Motor neuron (in vitro differentiated cells): ENCODE data around the gene DLGAP1. TPM values are rescaled to one million over a fixed set of nuclear protein-coding genes. Genes with fewer than 3 reads are reported as not detected.
"Not testable (repeated sequence)": the region's sequence is repeated elsewhere in the genome, so short reads cannot be mapped to it uniquely, and the experiment has no call there.

Source experiments
- ATAC-seq, 8 experiments: fragments of 200-7000 bp; cut with Tn5 transposase; replicated peaks in 6 of 8; 2 replicates each; pipeline ENCODE4 v1.8.0; 2021; ENCODE audit warnings: mild to moderate bottlenecking in 8 of 8, moderate library complexity in 8 of 8
- H3K27ac ChIP-seq, 2 donors: fragments of 250-450 bp; sonication (Bioruptor Pico); 2 replicates each; pipeline ENCODE4 v1.9.0; 2021; ENCODE audit warnings: antibody characterized with exemption in 2 of 2, mild to moderate bottlenecking in 2 of 2, moderate library complexity in 1 of 2
- H3K4me1 ChIP-seq, 2 donors: fragments of 250-450 bp; sonication (Bioruptor Pico); replicated peaks in 1 of 2; 2 replicates each; pipeline ENCODE4 v1.6.1; 2021; ENCODE audit warnings: antibody characterized with exemption in 2 of 2, mild to moderate bottlenecking in 2 of 2, moderate library complexity in 1 of 2
- H3K4me3 ChIP-seq, 5 donors: fragments of 250-450 bp; sonication (Bioruptor Pico); 2 replicates each; pipeline ENCODE4 v1.9.0; 2021; ENCODE audit warnings: antibody characterized with exemption in 5 of 5, mild to moderate bottlenecking in 5 of 5, moderate library complexity in 4 of 5
- WGBS, 10 experiments: fragments of 450-650 bp; shearing (Covaris generic); methylation state at CpG; one replicate each; pipeline ENCODE4 v1.0.0; 2022; 5-methylcytosine and 5-hydroxymethylcytosine counted together
- in situ Hi-C, 9 experiments: fragments of 400-800 bp; cut with MboI; loops; one replicate each; pipeline ENCODE4 v1.15.0; 2021; ENCODE audit warnings: low sequenced_read_pairs in 9 of 9, low pct_unique_long_range_greater_than_20kb in 2 of 9; ENCODE audit not compliant: unreplicated experiment in 9 of 9
- total RNA-seq, 8 experiments: library from RNA; unstranded; fragments of 300-600 nt; gene quantifications; 2 replicates each; pipeline versions ENCODE4 v1.2.3 to v1.2.4, GENCODE V29; 2022

DLGAP1 gene
- total RNA-seq, 8 experiments from 2014 or later: 0.36 to 38.2 (median 16.6) TPM

GRCh38 chr18:3593904-3594759 lies 861.0 kb downstream of the DLGAP1 start:
- H3K27ac ChIP-seq: peak overlapping the region; percentile 83 to 96
- H3K4me1 ChIP-seq: peaks cover 34 to 40% of the 10 kb centered on the region in 2 donors
- peak overlapping the region; percentile 30 to 46 (median 38) for H3K4me3 ChIP-seq
- in situ Hi-C loops: loop anchor here in 4 of 9 experiments (25.0 kb wide), 2 partner anchors 132 to 307 kb away; partner anchors contain the start of gene TGIF1 (in 3 of the 4)
- peak; percentile 64 to 90 (median 86) for ATAC-seq
- 0 to 20% (median 0%) methylated on average over 2 to 8 of the region's 17 CpGs; no CpG with 5 or more reads in 2 of the 10 experiments for WGBS, 10 experiments

- in situ Hi-C loops: loop anchor here in 4 of 9 experiments (25.0 kb wide), 2 partner anchors 131 to 306 kb away; partner anchors contain the start of gene TGIF1 (in 3 of the 4)
These were observed 861.7 kb downstream of the DLGAP1 start for GRCh38 chr18:3593381-3593903.

GRCh38 chr18:3592864-3593263 lies 862.2 kb downstream of the DLGAP1 start:
- peak overlapping the region in 1 of 5 donors; percentile 46 for H3K4me3 ChIP-seq
- 67 to 100% (median 86%) methylated on average over 1 to 6 of the region's 6 CpGs; no CpG with 5 or more reads in 1 of the 10 experiments for WGBS, 10 experiments
- ATAC-seq: no peak
- H3K4me1 ChIP-seq: peaks cover 34 to 40% of the 10 kb centered on the region in 2 donors
- H3K27ac ChIP-seq: peak overlapping the region; percentile 83 to 96
- in situ Hi-C loops: loop anchor here in 4 of 9 experiments (25.0 kb wide), 2 partner anchors 131 to 306 kb away; partner anchors contain the start of gene TGIF1 (in 3 of the 4)

More at GRCh38 chr18:3593381-3593903, 861.7 kb downstream of the DLGAP1 start:
- Histone ChIP-seq H3K27ac (peak overlapping the region; percentile 83 to 96), H3K4me1 (peaks cover 34 to 40% of the 10 kb centered on the region in 2 donors), H3K4me3 (peak overlapping the region; percentile 30 to 46 (median 38))
- peak; percentile 37 to 64 (median 58) for ATAC-seq
- WGBS, 10 experiments: 3 to 40% (median 16%) methylated on average over 1 to 8 of the region's 11 CpGs; no CpG with 5 or more reads in 2 of the 10 experiments

GRCh38 chr18:3590096-3590630 lies 864.9 kb downstream of the DLGAP1 start:
- peaks cover 13 to 14% of the 10 kb centered on the region in 2 donors for H3K4me1 ChIP-seq
- in situ Hi-C loops: loop anchor here in 4 of 9 experiments (25.0 kb wide), 2 partner anchors 128 to 303 kb away; partner anchors contain the start of gene TGIF1 (in 3 of the 4)
- no peak for ATAC-seq

GRCh38 chr18:3585656-3586509 lies 869.2 kb downstream of the DLGAP1 start:
- WGBS, 10 experiments: 35 to 100% (median 63%) methylated on average over 2 to 9 of the region's 12 CpGs; no CpG with 5 or more reads in 2 of the 10 experiments
- in situ Hi-C loops: loop anchor here in 5 of 9 experiments (10.0 to 25.0 kb wide), 4 partner anchors 121 to 301 kb away; partner anchors contain the start of gene TGIF1 (in 3 of the 5)
- H3K4me3 ChIP-seq: no peak overlapping the region
- H3K4me1 ChIP-seq: no peaks in the 10 kb centered on the region
- peak; percentile 67 to 99 (median 90) for ATAC-seq
- no peak overlapping the region for H3K27ac ChIP-seq

More at GRCh38 chr18:3590096-3590630, 864.9 kb downstream of the DLGAP1 start:
- H3K27ac ChIP-seq: no peak overlapping the region
- no peak overlapping the region for H3K4me3 ChIP-seq
- WGBS, 10 experiments: 50 to 100% (median 87%) methylated on average over 1 to 7 of the region's 8 CpGs; no CpG with 5 or more reads in 1 of the 10 experiments

GRCh38 chr18:3584897-3585460 lies 870.1 kb downstream of the DLGAP1 start:
- no peak overlapping the region for H3K27ac ChIP-seq
- 50 to 100% (median 65%) methylated on average over 1 to 5 of the region's 6 CpGs; no CpG with 5 or more reads in 1 of the 10 experiments for WGBS, 10 experiments
- no peak overlapping the region for H3K4me3 ChIP-seq
- no peaks in the 10 kb centered on the region for H3K4me1 ChIP-seq
- peak in 3 of 8 experiments; percentile 29 to 44 (median 36) for ATAC-seq
- in situ Hi-C loops: loop anchor here in 5 of 9 experiments (10.0 to 25.0 kb wide), 4 partner anchors 120 to 300 kb away; partner anchors contain the start of gene TGIF1 (in 3 of the 5)

- 100% methylated on average over 1 to 2 of the region's 2 CpGs; no CpG with 5 or more reads in 7 of the 10 experiments for WGBS, 10 experiments
These were observed 870.7 kb downstream of the DLGAP1 start for GRCh38 chr18:3584266-3584861.

GRCh38 chr18:3583873-3584247 lies 871.2 kb downstream of the DLGAP1 start:
- no peak for ATAC-seq
- 83 to 100% (median 91%) methylated on average over 2 to 7 of the region's 7 CpGs; no CpG with 5 or more reads in 4 of the 10 experiments for WGBS, 10 experiments
- in situ Hi-C loops: loop anchor here in 5 of 9 experiments (10.0 to 25.0 kb wide), 4 partner anchors 119 to 299 kb away; partner anchors contain the start of gene TGIF1 (in 3 of the 5)
- no peaks in the 10 kb centered on the region for H3K4me1 ChIP-seq
- no peak overlapping the region for H3K27ac ChIP-seq
- H3K4me3 ChIP-seq: no peak overlapping the region

More at GRCh38 chr18:3584266-3584861, 870.7 kb downstream of the DLGAP1 start:
- no peak for ATAC-seq
- in situ Hi-C loops: loop anchor here in 5 of 9 experiments (10.0 to 25.0 kb wide), 4 partner anchors 120 to 300 kb away; partner anchors contain the start of gene TGIF1 (in 3 of the 5)
- no peaks in the 10 kb centered on the region for H3K4me1 ChIP-seq
- H3K27ac ChIP-seq: no peak overlapping the region
- no peak overlapping the region for H3K4me3 ChIP-seq

GRCh38 chr18:3583106-3583872 lies 871.8 kb downstream of the DLGAP1 start:
- peak in 2 of 8 experiments; percentile 15 to 37 for ATAC-seq
- not testable (repeated sequence) for H3K4me1 ChIP-seq, H3K4me3 ChIP-seq, H3K27ac ChIP-seq
- in situ Hi-C loops: loop anchor here in 5 of 9 experiments (10.0 to 25.0 kb wide), 4 partner anchors 118 to 298 kb away; partner anchors contain the start of gene TGIF1 (in 3 of the 5)
- WGBS, 10 experiments: 45 to 95% (median 78%) methylated on average over 1 to 6 of the region's 7 CpGs

- Histone ChIP-seq H3K4me3 (no peak overlapping the region), H3K27ac (no peak overlapping the region), H3K4me1 (no peaks in the 10 kb centered on the region)
- in situ Hi-C loops: loop anchor here in 5 of 9 experiments (10.0 to 25.0 kb wide), 4 partner anchors 117 to 297 kb away; partner anchors contain the start of gene TGIF1 (in 3 of the 5)
- no peak for ATAC-seq
- 88 to 100% (median 94%) methylated on average over 1 to 12 of the region's 13 CpGs; no CpG with 5 or more reads in 3 of the 10 experiments for WGBS, 10 experiments
These were observed 873.2 kb downstream of the DLGAP1 start for GRCh38 chr18:3581890-3582289.
